NCI-H1048 (cell line): Measurements from ENCODE around the gene EEF1E1.
"Not testable (repeated sequence)": the region's sequence is repeated elsewhere in the genome, so short reads cannot be mapped to it uniquely, and the experiment has no call there.

Source experiments
- DNase-seq: peaks from one replicate; lab custom pipeline; 2025; lab: John Stamatoyannopoulos, UW

The EEF1E1 gene

GRCh38 chr6:8063761-8064637 lies 38.3 kb downstream of the EEF1E1 start, which contains the start of gene BLOC1S5:
TSS of gene BLOC1S5 (minus strand) at chr6:8064389. CDS start at chr6:8064376, 13 bp downstream.
- peak; percentile 96 for DNase-seq

DNA sequence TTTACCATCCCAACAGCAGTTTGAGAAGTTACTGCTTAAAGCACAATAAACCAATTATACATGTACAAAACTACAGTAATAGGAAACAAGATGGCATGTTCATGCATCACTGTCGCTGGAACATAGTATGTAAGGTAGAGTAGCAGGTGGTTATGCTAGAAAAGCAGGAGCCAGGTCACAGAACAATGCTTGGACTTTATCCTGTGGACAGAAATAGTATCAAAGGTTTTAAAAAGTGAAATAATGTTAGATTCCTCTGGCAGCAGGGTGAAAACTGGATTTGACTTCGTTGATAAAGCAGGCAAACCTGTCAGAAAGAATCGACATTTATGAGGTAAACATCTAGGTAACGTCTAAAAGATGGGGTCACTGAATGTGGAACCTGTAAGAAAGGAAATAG lies 40.6 kb downstream of the EEF1E1 start:
- DNase-seq: no peak

GRCh38 chr6:8060346-8060745 lies 42.0 kb downstream of the EEF1E1 start:
- no peak for DNase-seq

DNA sequence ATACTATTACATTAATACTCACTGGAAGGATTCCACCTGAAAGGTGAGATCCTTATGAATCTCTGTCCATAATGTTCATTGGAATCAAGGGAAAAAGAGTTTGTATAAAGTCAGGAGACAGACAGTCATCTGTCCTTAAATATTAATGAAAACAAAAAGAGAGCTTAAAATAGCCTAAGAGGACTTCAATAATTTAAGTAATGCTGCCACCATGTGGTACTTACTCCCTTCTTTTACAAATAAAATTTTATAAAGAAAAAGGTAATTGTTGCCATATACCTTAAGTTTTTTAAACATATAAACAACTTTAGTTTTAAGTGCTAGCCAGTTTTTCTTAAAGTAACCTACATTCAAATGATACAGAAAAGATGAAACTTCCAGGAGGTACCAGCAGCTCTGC lies 43.2 kb downstream of the EEF1E1 start:
- DNase-seq: no peak

GRCh38 chr6:8057793-8058192 lies 44.6 kb downstream of the EEF1E1 start:
- no peak for DNase-seq

DNA sequence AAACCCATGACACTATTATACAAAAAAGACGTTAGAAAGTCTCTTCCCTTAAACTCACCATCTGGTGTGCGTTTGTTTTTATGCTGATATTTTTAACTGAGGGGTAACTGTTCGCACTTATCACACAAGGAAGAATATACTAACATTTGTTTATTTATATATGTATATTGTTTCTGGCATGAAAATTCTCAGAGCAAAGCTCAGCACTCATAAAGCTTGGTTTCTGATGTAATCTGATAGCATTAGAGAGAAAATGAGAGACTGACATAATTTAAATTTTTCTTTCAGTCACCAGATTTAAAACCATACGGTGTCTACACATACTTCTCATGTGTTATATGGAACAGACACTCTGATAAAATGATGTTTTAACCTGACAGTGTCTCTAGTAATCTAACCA lies 45.1 kb downstream of the EEF1E1 start:
- DNase-seq: no peak

- no peak for DNase-seq
Measured at GRCh38 chr6:8054276-8054675, 48.1 kb downstream of the EEF1E1 start.

DNA sequence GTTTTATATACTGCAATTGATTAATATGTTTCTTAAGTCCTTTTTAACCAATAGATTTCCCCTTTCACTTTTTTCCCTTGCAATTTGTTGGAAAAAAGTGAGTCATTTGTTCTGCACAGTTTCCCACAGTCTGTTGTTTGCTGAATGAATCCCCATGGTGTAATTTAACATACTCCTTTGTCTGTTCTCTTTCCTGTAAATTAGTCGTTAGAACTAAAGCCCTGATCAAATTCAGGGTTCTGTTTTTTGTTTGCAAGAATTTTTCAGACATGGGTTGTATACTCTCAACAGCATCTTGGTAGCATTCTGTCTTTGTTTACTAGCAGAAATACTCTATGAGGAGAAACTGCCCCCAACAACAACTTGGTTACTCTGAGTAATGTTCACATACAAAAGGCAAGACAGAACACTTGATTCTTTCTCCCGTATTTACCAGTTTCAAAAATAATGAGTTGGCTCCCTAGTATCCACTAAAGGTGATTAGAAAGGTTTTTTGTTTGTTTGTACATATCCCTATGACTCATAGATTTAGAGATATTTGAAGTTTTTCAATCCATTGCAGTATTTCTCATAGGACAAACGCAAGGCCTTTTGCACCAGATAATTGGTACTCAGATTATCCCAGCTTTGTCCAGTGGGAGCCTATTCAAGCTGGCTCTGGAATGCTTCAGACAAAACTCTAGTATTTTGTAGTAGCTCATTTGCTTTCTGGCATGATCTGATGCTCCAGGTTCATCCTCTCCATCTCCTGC lies 54.6 kb downstream of the EEF1E1 start:
- DNase-seq: no peak

GRCh38 chr6:8045769-8046168 lies 56.6 kb downstream of the EEF1E1 start:
- DNase-seq: not testable (repeated sequence)

- DNase-seq: no peak
Measured at GRCh38 chr6:8043221-8043620, 59.1 kb downstream of the EEF1E1 start.

DNA sequence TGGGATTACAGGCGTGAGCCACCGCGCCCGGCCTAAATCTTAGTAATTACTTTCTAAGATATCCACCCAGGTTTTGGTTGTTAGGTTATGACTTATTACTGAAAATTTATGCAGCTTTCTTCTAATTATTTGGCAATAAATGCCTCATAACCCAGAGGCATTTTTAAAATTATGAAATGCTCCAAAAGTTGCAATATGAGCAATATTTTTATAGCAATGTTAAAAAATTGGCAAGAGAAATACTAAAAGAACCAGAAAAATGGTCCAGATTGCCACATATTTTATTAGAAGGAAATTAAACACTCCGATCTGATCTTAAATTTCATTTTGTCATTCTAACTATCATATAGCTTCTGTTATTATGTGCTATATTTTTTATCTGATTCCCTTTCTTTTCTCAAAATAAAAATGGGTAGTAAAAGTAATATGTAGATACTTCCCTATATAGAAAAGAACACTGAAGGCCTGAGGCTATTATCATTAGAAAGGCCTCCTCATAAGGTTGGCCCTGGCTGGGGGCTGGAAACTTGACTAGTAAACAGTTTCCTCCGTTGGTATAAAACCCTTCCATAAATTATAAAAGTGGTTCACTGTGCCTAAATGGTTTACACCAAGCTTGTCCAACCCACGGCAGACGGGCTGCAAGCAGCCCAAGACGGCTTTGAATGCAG lies 60.3 kb downstream of the EEF1E1 start:
- DNase-seq: no peak

DNA sequence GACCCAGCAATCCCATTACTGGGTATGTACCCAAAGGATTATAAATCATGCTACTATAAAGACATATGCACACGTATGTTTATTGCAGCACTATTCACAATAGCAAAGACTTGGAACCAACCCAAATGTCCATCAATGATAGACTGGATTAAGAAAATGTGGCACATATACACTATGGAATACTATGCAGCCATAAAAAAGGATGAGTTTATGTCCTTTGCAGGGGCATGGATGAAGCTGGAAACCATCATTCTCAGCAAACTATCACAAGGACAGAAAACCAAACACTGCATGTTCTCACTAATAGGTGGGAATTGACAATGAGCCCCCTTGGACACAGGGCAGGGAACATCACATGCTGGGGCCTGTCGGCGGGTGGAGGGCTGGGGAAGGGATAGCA lies 68.2 kb downstream of the EEF1E1 start:
- not testable (repeated sequence) for DNase-seq

GRCh38 chr6:8030920-8031319 lies 71.4 kb downstream of the EEF1E1 start:
- no peak for DNase-seq
